Keratinocyte (primary cell): ENCODE data around the gene GNB1L.

Experiments
- CTCF ChIP-seq, 3 experiments: IDR thresholded peaks in 1 of 3; conservative IDR thresholded peaks in 1 of 3; optimal IDR thresholded peaks in 1 of 3; 2 replicates in 2 of 3; 3 replicates in 1 of 3; pipeline versions ENCODE3 to v1.5.1; 2011; ENCODE audit warnings: low read length in 3 of 3, mild to moderate bottlenecking in 3 of 3, moderate library complexity in 2 of 3, control low read depth in 1 of 3, inconsistent platforms in 1 of 3; ENCODE audit not compliant: insufficient read depth in 2 of 3; ENCODE audit errors: extremely low read depth in 1 of 3
- EZH2 ChIP-seq: IDR thresholded peaks from one replicate; pipeline ENCODE4 v1.6.1; 2012; ENCODE audit warnings: inconsistent platforms, mild to moderate bottlenecking, low read length, moderate library complexity

- TF ChIP-seq CTCF (optimal IDR thresholded peaks at IDR 0.05 in 1 of 3, IDR thresholded peaks at IDR 0.05 in 1 of 3, conservative IDR thresholded peaks at IDR 0.05 in 1 of 3; ENCODE audit: extremely low read depth in 1 of 3, insufficient read depth in 2 of 3, low read length in 3 of 3) = no peak
- TF ChIP-seq EZH2 = no peak
Measured at GRCh38 chr22:19793161-19793560, 61.5 kb downstream of the GNB1L start.
